ENCODE results near the gene LEKR1.
"Not testable (repeated sequence)": the region's sequence is repeated elsewhere in the genome, so short reads cannot be mapped to it uniquely, and the experiment has no call there.

Gene LEKR1

GRCh38 chr3:156792114-156792513, 34.0 kb upstream of the LEKR1 start:
- no peak overlapping the region for H3K27ac ChIP-seq (ENCODE audit: insufficient read depth, low read depth, low read length, poor library complexity, severe bottlenecking)
- no peaks in the 10 kb centered on the region for H3K36me3 ChIP-seq (ENCODE audit: control insufficient read depth, insufficient read depth, low read length)
- no peaks in the 10 kb centered on the region for H3K27me3 ChIP-seq (ENCODE audit: control insufficient read depth, insufficient read depth, low read length, poor library complexity, severe bottlenecking)
- H3K4me3 ChIP-seq (ENCODE audit: insufficient read depth, low read depth, low read length), result no peak overlapping the region
- no peaks in the 10 kb centered on the region for H3K4me1 ChIP-seq (ENCODE audit: control insufficient read depth, insufficient read depth, low read length)
- 92 to 94% methylated on average over 3 of the region's 3 CpGs for WGBS, 2 experiments
- no peaks in the 10 kb centered on the region for H3K9me3 ChIP-seq (ENCODE audit: control insufficient read depth, low read length)

DNA sequence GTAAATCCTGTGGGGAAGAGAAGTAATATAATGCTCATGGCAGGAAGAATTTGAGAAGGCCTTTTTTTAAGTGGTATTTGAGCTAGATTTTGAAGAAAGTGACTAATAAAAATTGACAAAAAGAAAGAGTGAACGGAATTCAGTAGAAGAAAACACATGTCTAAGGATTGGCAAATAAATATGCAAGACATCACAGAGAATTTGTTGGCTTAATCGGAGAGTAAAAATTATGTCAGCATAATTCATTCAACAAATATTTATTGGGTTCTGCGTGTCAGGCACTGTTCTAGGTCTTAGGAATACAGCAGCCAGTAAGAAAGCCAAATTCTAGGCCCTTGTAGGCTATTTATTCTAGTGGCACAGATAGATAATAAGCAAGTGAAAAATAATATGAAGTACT, 33.6 kb upstream of the LEKR1 start:
- no peaks in the 10 kb centered on the region for H3K27me3 ChIP-seq (ENCODE audit: control insufficient read depth, insufficient read depth, low read length, poor library complexity, severe bottlenecking)
- no peak overlapping the region for H3K4me3 ChIP-seq (ENCODE audit: insufficient read depth, low read depth, low read length)
- no peaks in the 10 kb centered on the region for H3K36me3 ChIP-seq (ENCODE audit: control insufficient read depth, insufficient read depth, low read length)
- H3K4me1 ChIP-seq (ENCODE audit: control insufficient read depth, insufficient read depth, low read length), result no peaks in the 10 kb centered on the region
- H3K9me3 ChIP-seq (ENCODE audit: control insufficient read depth, low read length), result no peaks in the 10 kb centered on the region
- H3K27ac ChIP-seq (ENCODE audit: insufficient read depth, low read depth, low read length, poor library complexity, severe bottlenecking), result no peak overlapping the region
- WGBS, 2 experiments, result 64 to 67% methylated on average over 3 of the region's 3 CpGs

DNA sequence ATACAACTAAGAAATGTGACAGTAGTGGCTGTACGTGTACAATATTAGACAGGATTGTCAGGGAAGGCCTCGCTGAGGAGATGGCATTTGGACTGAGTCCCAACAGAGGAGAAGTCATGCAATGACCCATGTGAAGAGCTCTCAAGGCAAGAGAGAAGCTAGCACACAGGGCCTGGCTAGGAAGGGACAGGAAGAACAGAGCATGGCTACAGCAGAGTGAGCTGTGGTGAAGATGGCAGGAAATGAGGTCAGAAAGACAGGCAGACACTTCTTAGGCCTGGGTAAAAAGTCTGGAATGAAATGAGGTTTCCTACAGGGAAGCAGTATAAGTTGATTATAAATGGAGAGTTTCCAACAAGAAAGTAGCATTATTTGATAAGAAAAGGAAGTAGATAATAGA, 33.2 kb upstream of the LEKR1 start:
- Histone ChIP-seq H3K9me3 (ENCODE audit: control insufficient read depth, low read length) (no peaks in the 10 kb centered on the region), H3K27me3 (ENCODE audit: control insufficient read depth, insufficient read depth, low read length, poor library complexity, severe bottlenecking) (no peaks in the 10 kb centered on the region), H3K27ac (ENCODE audit: insufficient read depth, low read depth, low read length, poor library complexity, severe bottlenecking) (no peak overlapping the region), H3K4me1 (ENCODE audit: control insufficient read depth, insufficient read depth, low read length) (no peaks in the 10 kb centered on the region), H3K36me3 (ENCODE audit: control insufficient read depth, insufficient read depth, low read length) (no peaks in the 10 kb centered on the region), H3K4me3 (ENCODE audit: insufficient read depth, low read depth, low read length) (no peak overlapping the region)
- WGBS, 2 experiments, result 92% methylated on average over 2 of the region's 2 CpGs

GRCh38 chr3:156793400-156793799, 32.8 kb upstream of the LEKR1 start:
- no peak overlapping the region for H3K27ac ChIP-seq (ENCODE audit: insufficient read depth, low read depth, low read length, poor library complexity, severe bottlenecking)
- 92 to 94% methylated on average over 1 of the region's 1 CpG for WGBS, 2 experiments
- H3K27me3 ChIP-seq (ENCODE audit: control insufficient read depth, insufficient read depth, low read length, poor library complexity, severe bottlenecking), result no peaks in the 10 kb centered on the region
- H3K9me3 ChIP-seq (ENCODE audit: control insufficient read depth, low read length), result no peaks in the 10 kb centered on the region
- no peaks in the 10 kb centered on the region for H3K4me1 ChIP-seq (ENCODE audit: control insufficient read depth, insufficient read depth, low read length)
- no peaks in the 10 kb centered on the region for H3K36me3 ChIP-seq (ENCODE audit: control insufficient read depth, insufficient read depth, low read length)
- no peak overlapping the region for H3K4me3 ChIP-seq (ENCODE audit: insufficient read depth, low read depth, low read length)

GRCh38 chr3:156793851-156794250, 32.3 kb upstream of the LEKR1 start:
- 86 to 100% methylated on average over 1 of the region's 2 CpGs for WGBS, 2 experiments
- Histone ChIP-seq H3K27ac (ENCODE audit: insufficient read depth, low read depth, low read length, poor library complexity, severe bottlenecking) (no peak overlapping the region), H3K4me3 (ENCODE audit: insufficient read depth, low read depth, low read length) (no peak overlapping the region), H3K4me1 (ENCODE audit: control insufficient read depth, insufficient read depth, low read length) (no peaks in the 10 kb centered on the region), H3K27me3 (ENCODE audit: control insufficient read depth, insufficient read depth, low read length, poor library complexity, severe bottlenecking) (no peaks in the 10 kb centered on the region), H3K9me3 (ENCODE audit: control insufficient read depth, low read length) (no peaks in the 10 kb centered on the region), H3K36me3 (ENCODE audit: control insufficient read depth, insufficient read depth, low read length) (no peaks in the 10 kb centered on the region)

DNA sequence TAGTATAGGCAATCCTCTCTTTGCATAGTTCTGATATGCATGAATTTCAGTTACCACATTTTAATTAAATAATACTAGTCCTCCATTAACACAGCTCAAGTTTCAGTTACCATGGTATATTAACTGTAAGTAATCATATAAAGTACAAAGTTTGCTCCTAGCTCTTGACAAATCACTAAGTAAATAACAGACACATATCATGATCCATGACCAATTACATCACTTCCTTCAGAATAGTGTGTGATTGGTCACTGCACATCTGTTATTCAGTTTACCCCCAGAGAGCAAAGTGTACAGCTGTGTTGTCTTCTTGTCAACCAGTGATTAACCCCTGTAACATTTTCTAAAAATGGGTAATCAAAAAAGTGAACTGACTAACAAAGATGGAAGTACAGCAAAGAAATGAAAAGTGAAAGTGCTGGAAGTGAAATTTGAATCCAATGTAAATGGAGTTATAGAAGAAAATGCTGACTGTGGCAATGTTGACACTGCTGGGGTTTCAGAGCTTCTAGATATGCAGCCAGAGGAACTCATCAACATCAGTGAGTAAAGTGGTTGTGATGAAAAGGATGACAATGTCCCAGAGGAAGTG, 30.2 kb upstream of the LEKR1 start:
- Histone ChIP-seq H3K4me1 (ENCODE audit: control insufficient read depth, insufficient read depth, low read length) (no peaks in the 10 kb centered on the region), H3K36me3 (ENCODE audit: control insufficient read depth, insufficient read depth, low read length) (no peaks in the 10 kb centered on the region), H3K27me3 (ENCODE audit: control insufficient read depth, insufficient read depth, low read length, poor library complexity, severe bottlenecking) (no peaks in the 10 kb centered on the region), H3K27ac (ENCODE audit: insufficient read depth, low read depth, low read length, poor library complexity, severe bottlenecking) (no peak overlapping the region), H3K4me3 (ENCODE audit: insufficient read depth, low read depth, low read length) (no peak overlapping the region), H3K9me3 (ENCODE audit: control insufficient read depth, low read length) (no peaks in the 10 kb centered on the region)

DNA sequence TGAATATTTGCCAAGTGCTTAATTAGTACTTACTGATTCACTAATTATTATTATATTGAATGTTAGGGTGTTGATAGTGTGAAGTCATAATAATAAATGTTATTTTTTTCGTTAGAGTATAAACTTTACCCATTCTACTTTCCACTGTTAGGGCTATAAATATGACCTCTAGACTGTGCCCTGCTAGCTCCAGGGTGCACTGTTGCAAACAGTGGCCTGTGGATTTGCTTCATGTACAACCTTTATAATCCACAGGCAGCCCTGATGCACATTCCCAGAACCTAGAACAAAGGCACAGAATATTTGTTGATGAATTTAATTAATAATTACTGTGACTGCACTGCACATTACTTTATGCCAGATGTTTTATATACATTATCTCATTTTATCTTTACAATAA, 28.8 kb upstream of the LEKR1 start:
- no peaks in the 10 kb centered on the region for H3K4me1 ChIP-seq (ENCODE audit: control insufficient read depth, insufficient read depth, low read length)
- 75% methylated on average over 1 of the region's 1 CpG; no CpG with 5 or more reads in 1 of the 2 experiments for WGBS, 2 experiments
- H3K27ac ChIP-seq (ENCODE audit: insufficient read depth, low read depth, low read length, poor library complexity, severe bottlenecking), result no peak overlapping the region
- H3K36me3 ChIP-seq (ENCODE audit: control insufficient read depth, insufficient read depth, low read length), result no peaks in the 10 kb centered on the region
- no peaks in the 10 kb centered on the region for H3K9me3 ChIP-seq (ENCODE audit: control insufficient read depth, low read length)
- no peak overlapping the region for H3K4me3 ChIP-seq (ENCODE audit: insufficient read depth, low read depth, low read length)
- no peaks in the 10 kb centered on the region for H3K27me3 ChIP-seq (ENCODE audit: control insufficient read depth, insufficient read depth, low read length, poor library complexity, severe bottlenecking)

- WGBS, 2 experiments, result 85 to 99% methylated on average over 4 of the region's 4 CpGs
- not testable (repeated sequence) for H3K36me3 ChIP-seq (ENCODE audit: control insufficient read depth, insufficient read depth, low read length); H3K27ac ChIP-seq (ENCODE audit: insufficient read depth, low read depth, low read length, poor library complexity, severe bottlenecking); H3K9me3 ChIP-seq (ENCODE audit: control insufficient read depth, low read length); H3K27me3 ChIP-seq (ENCODE audit: control insufficient read depth, insufficient read depth, low read length, poor library complexity, severe bottlenecking); H3K4me3 ChIP-seq (ENCODE audit: insufficient read depth, low read depth, low read length); H3K4me1 ChIP-seq (ENCODE audit: control insufficient read depth, insufficient read depth, low read length)
Measured at GRCh38 chr3:156800287-156800686, 25.9 kb upstream of the LEKR1 start.

DNA sequence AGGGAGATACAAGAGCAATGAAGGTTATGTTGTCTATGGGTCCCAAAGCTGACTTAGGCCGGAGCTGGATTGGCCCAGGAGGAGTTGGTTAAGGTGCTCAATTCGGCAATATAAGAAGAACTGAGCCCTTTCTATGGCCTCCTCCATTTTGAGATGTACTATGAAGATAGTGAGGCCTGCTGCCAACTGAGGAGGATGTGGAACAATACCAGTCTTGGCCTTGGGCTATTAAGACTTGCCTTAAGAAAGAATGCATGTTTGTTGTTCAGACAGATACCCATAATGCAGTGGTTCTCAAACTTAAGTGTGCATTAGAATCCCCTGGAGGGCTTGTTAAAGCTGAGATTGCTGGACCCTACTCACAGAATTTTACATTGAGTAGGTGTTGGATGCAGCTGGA, 24.4 kb upstream of the LEKR1 start:
- 94 to 96% methylated on average over 2 of the region's 2 CpGs for WGBS, 2 experiments
- Histone ChIP-seq H3K27me3 (ENCODE audit: control insufficient read depth, insufficient read depth, low read length, poor library complexity, severe bottlenecking) (no peaks in the 10 kb centered on the region), H3K4me1 (ENCODE audit: control insufficient read depth, insufficient read depth, low read length) (no peaks in the 10 kb centered on the region), H3K4me3 (ENCODE audit: insufficient read depth, low read depth, low read length) (no peak overlapping the region), H3K9me3 (ENCODE audit: control insufficient read depth, low read length) (no peaks in the 10 kb centered on the region), H3K27ac (ENCODE audit: insufficient read depth, low read depth, low read length, poor library complexity, severe bottlenecking) (no peak overlapping the region), H3K36me3 (ENCODE audit: control insufficient read depth, insufficient read depth, low read length) (no peaks in the 10 kb centered on the region)

DNA sequence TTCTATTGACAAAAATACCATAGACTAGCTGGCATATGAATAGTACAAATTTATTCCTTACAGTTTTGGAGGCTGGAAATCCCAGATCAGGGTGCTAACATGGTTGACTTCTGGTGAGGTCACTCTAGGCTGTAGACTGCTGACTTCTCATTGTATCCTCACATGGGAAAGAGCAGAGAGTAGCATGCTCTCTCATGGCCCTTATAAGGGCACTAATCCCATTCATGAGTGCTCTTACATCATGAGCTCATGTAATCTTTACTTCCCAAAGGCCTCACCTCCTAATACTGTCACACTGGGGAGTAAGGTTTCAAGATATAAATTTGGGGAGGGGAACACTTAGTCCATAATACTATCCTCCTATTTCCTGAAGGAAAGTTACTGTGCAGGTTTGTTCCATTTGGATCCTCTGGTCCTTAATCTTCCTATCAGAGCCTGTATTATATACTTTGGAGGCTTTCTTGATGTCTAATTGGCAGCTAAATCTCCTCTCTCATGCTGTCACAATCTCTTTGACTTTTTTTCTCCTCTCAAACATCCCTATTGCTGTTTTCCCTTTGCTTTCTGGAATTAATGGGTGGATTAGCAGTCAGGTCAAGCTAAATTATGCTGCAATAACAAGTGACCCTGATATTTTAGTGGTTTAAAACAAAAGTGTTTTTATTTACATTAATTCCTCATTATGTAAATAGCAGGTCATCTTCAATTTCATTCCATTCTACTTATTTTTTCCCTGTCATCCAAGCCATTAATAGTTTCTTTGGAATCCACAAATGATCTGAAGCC, 23.1 kb upstream of the LEKR1 start:
- Histone ChIP-seq H3K4me3 (ENCODE audit: insufficient read depth, low read depth, low read length) (no peak overlapping the region), H3K27me3 (ENCODE audit: control insufficient read depth, insufficient read depth, low read length, poor library complexity, severe bottlenecking) (no peaks in the 10 kb centered on the region), H3K4me1 (ENCODE audit: control insufficient read depth, insufficient read depth, low read length) (no peaks in the 10 kb centered on the region), H3K36me3 (ENCODE audit: control insufficient read depth, insufficient read depth, low read length) (no peaks in the 10 kb centered on the region), H3K27ac (ENCODE audit: insufficient read depth, low read depth, low read length, poor library complexity, severe bottlenecking) (no peak overlapping the region), H3K9me3 (ENCODE audit: control insufficient read depth, low read length) (no peaks in the 10 kb centered on the region)
